Astrocyte (in vitro differentiated cells and primary cell): ENCODE results near the gene SNAI3. TPM values are rescaled to one million over a fixed set of nuclear protein-coding genes. Genes with fewer than 3 reads are reported as not detected.

Experiments used
- DNase-seq: peaks from one replicate; pipeline ENCODE4 v3.0.0-alpha.2; 2010; ENCODE audit warnings: low read depth
- FAIRE-seq: peaks from 2 replicates; lab custom pipeline; 2011; peaks lifted over from hg19 to GRCh38; lab: Jason Lieb, UNC
- H2AFZ ChIP-seq: 2 replicates; pipeline ENCODE4 v1.6.0; 2012; ENCODE audit warnings: low read depth, low read length, inconsistent platforms
- H3K27ac ChIP-seq: 2 replicates; pipeline ENCODE4 v1.5.1; 2011; ENCODE audit warnings: low read depth, low read length, inconsistent platforms
- H3K27me3 ChIP-seq: 2 replicates; pipeline ENCODE4 v1.6.0; 2011; ENCODE audit warnings: low read length, inconsistent platforms; ENCODE audit not compliant: insufficient read depth
- H3K36me3 ChIP-seq: 2 replicates; pipeline ENCODE4 v1.5.1; 2011; ENCODE audit warnings: low read length, inconsistent platforms; ENCODE audit not compliant: insufficient read depth
- H3K4me1 ChIP-seq: 2 replicates; pipeline ENCODE4 v1.5.1; 2011; ENCODE audit warnings: low read length, inconsistent platforms; ENCODE audit not compliant: insufficient read depth
- H3K4me2 ChIP-seq: 2 replicates; pipeline ENCODE4 v1.6.0; 2012; ENCODE audit warnings: low read length, inconsistent platforms
- H3K4me3 ChIP-seq: 2 replicates; pipeline ENCODE4 v1.5.1; 2011; ENCODE audit warnings: low read depth, mild to moderate bottlenecking, low read length, inconsistent platforms; ENCODE audit not compliant: insufficient read depth
- H3K79me2 ChIP-seq: 2 replicates; pipeline ENCODE4 v1.6.0; 2012; ENCODE audit warnings: mild to moderate bottlenecking, low read length, inconsistent platforms; ENCODE audit not compliant: insufficient read depth
- H3K9ac ChIP-seq: 2 replicates; pipeline ENCODE4 v1.6.0; 2012; ENCODE audit warnings: mild to moderate bottlenecking, low read length, inconsistent platforms
- H3K9me3 ChIP-seq: 2 replicates; pipeline ENCODE4 v1.5.1; 2012; ENCODE audit warnings: low read depth, mild to moderate bottlenecking, low read length, inconsistent platforms; ENCODE audit not compliant: insufficient read depth
- H4K20me1 ChIP-seq: 2 replicates; pipeline ENCODE4 v1.6.0; 2012; ENCODE audit warnings: low read length, inconsistent platforms; ENCODE audit not compliant: insufficient read depth
- H3K27ac Mint-ChIP-seq: one replicate; pipeline ENCODE4 v1.8.0; 2021; ENCODE audit warnings: mild to moderate bottlenecking, mixed read lengths; ENCODE audit not compliant: unreplicated experiment
- H3K27me3 Mint-ChIP-seq: one replicate; pipeline ENCODE4 v1.8.0; 2021; ENCODE audit warnings: low read depth, mixed read lengths; ENCODE audit not compliant: unreplicated experiment
- H3K36me3 Mint-ChIP-seq: one replicate; pipeline ENCODE4 v1.8.0; 2021; ENCODE audit warnings: low read depth, mixed read lengths; ENCODE audit not compliant: unreplicated experiment
- H3K4me1 Mint-ChIP-seq: one replicate; pipeline ENCODE4 v1.8.0; 2021; ENCODE audit warnings: low read depth, mixed read lengths; ENCODE audit not compliant: unreplicated experiment
- H3K4me3 Mint-ChIP-seq: one replicate; pipeline ENCODE4 v1.8.0; 2021; ENCODE audit warnings: mild to moderate bottlenecking, moderate library complexity, mixed read lengths; ENCODE audit not compliant: unreplicated experiment
- H3K9me3 Mint-ChIP-seq: one replicate; pipeline ENCODE4 v1.8.0; 2021; ENCODE audit warnings: mild to moderate bottlenecking, mixed read lengths; ENCODE audit not compliant: unreplicated experiment
- EZH2 ChIP-seq: IDR thresholded peaks from 2 replicates; pipeline ENCODE4 v1.6.1; 2012; ENCODE audit warnings: mild to moderate bottlenecking, low read length, inconsistent platforms; ENCODE audit not compliant: insufficient read depth
- total RNA-seq: library from RNA; stranded (reverse); gene quantifications from 2 replicates; pipeline ENCODE4 v1.2.1, GENCODE V29; 2021
- TF ChIP-seq, protein P1 (sequence below): IDR thresholded peaks from 2 replicates; pipeline ENCODE4 v1.5.1; 2011; ENCODE audit warnings: low read depth, mild to moderate bottlenecking, inconsistent platforms, low read length, moderate library complexity; ENCODE audit not compliant: insufficient read depth

SNAI3 gene
- total RNA-seq, 1 donor from 2014 or later = 0.48 TPM

DNA sequence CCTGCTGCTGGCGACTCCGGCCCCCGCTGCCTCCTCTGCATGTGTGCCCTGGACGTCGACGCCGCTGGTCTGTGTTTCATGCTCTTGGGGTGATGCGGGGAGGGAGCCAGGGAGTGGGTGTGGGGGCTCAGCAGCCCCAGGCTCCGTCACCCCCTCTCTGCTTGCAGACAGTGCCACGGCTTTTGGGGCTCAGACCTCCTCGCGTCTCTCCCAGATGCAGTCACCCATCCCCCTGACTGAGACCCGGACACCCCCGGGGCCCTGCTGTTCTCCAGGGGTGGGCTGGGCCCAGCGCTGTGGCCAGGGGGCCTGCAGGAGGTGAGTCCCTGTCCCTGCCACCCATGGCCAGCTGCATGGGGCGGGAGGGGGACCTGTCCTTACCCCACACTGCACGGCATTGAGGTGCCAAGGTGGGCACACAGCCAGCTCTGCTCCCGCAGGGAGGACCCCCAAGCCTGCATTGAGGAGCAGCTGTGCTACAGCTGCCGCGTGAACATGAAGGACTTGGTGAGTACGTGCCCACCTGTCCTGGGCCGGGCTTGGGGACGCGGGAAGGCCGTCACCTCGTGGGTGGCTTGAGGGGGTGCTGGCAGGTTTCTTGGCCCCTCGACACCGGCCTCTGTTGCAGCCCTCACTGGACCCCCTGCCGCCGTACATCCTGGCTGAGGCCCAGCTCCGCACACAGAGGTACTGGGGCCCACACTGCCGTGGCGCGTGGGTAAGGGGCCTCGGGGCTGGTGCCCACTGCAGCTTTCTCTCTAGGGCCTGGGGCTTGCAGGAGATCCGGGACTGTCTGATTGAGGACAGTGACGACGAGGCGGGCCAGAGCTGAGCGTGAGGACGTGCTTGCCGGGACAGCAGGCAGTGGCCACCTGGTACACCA lies 28.4 kb upstream of the SNAI3 start:
- Histone ChIP-seq H3K4me2 (no peak overlapping the region), H3K9ac (no peak overlapping the region), H3K27me3 (no peaks in the 10 kb centered on the region), H3K4me1 (no peaks in the 10 kb centered on the region), H3K36me3 (peaks cover 17% of the 10 kb centered on the region), H3K27ac (no peak overlapping the region), H3K4me3 (no peak overlapping the region), H3K79me2 (peaks cover 39% of the 10 kb centered on the region), H2AFZ (no peak overlapping the region), H4K20me1 (peaks cover 79% of the 10 kb centered on the region), H3K9me3 (no peaks in the 10 kb centered on the region)
- FAIRE-seq = no peak
- Mint-ChIP-seq H3K27me3 (no peaks in the 10 kb centered on the region), H3K9me3 (no peaks in the 10 kb centered on the region), H3K27ac (no peak overlapping the region), H3K4me3 (no peak overlapping the region), H3K36me3 (peaks cover 14% of the 10 kb centered on the region), H3K4me1 (no peaks in the 10 kb centered on the region)
- no peak for DNase-seq
- TF ChIP-seq, protein P1, sequence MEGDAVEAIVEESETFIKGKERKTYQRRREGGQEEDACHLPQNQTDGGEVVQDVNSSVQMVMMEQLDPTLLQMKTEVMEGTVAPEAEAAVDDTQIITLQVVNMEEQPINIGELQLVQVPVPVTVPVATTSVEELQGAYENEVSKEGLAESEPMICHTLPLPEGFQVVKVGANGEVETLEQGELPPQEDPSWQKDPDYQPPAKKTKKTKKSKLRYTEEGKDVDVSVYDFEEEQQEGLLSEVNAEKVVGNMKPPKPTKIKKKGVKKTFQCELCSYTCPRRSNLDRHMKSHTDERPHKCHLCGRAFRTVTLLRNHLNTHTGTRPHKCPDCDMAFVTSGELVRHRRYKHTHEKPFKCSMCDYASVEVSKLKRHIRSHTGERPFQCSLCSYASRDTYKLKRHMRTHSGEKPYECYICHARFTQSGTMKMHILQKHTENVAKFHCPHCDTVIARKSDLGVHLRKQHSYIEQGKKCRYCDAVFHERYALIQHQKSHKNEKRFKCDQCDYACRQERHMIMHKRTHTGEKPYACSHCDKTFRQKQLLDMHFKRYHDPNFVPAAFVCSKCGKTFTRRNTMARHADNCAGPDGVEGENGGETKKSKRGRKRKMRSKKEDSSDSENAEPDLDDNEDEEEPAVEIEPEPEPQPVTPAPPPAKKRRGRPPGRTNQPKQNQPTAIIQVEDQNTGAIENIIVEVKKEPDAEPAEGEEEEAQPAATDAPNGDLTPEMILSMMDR = no peak
- no peak for TF ChIP-seq EZH2

- H3K9me3 Mint-ChIP-seq = no peaks in the 10 kb centered on the region
- H3K36me3 Mint-ChIP-seq = peaks cover 12% of the 10 kb centered on the region
- Histone ChIP-seq H3K27ac (no peak overlapping the region), H3K4me1 (no peaks in the 10 kb centered on the region), H4K20me1 (peaks cover 80% of the 10 kb centered on the region), H3K4me2 (no peak overlapping the region), H3K9ac (no peak overlapping the region), H3K79me2 (peaks cover 48% of the 10 kb centered on the region), H3K4me3 (no peak overlapping the region), H3K9me3 (no peaks in the 10 kb centered on the region), H2AFZ (no peak overlapping the region), H3K27me3 (no peaks in the 10 kb centered on the region), H3K36me3 (peaks cover 13% of the 10 kb centered on the region)
- no peaks in the 10 kb centered on the region for H3K27me3 Mint-ChIP-seq
- no peak for DNase-seq
- H3K4me3 Mint-ChIP-seq = no peak overlapping the region
- no peak for FAIRE-seq
- H3K27ac Mint-ChIP-seq = no peak overlapping the region
- TF ChIP-seq, protein P1 = no peak
- no peak for TF ChIP-seq EZH2
- H3K4me1 Mint-ChIP-seq = no peaks in the 10 kb centered on the region
Observed at GRCh38 chr16:88713568-88714419, 27.5 kb upstream of the SNAI3 start.
